ENCODE data around the gene METTL26.

Gene METTL26

DNA sequence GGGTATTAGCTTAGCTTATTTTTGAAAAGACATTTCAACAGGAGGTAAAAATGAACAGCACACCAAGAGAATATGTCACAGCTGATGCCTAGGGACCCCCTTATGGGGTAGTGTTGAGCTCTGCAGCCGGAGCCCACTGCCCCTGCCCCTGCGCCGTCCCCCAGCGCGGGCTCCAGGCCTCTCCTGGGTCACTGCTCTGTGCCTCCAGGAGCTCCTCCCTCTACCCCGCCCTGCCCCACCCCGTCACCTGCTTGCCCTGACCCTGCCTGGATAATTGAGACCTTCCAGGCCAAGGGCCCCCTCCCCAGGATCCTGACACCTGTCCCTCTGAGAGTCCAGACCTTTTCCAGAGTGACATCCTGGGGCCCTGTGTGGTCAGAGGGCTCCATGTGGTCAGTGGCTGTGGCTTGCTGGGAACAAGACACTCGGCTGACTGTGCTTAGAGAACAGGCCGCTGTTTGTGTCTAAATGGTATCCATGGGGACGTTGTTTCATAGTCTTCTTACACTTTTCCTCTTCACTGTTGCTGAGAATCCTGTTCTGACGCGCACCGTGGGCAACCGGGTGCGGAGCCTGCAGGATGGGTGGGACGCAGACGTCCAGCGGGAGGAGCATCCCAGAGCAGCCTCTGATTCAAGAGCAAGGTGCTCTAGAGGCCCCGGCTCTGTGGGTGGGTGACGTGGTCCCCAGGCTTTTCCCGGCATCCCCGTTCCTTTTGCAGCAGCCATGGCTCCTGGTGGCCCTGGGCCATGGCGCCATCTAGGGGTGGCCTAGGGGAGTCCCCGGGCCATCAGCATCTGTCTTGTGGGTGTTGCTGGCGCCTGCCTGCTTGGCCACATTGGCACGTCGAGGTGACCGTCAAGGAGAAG lies 25.4 kb downstream of the METTL26 start:
- no peak overlapping the region for H3K27ac ChIP-seq
- TF ChIP-seq, protein P1, sequence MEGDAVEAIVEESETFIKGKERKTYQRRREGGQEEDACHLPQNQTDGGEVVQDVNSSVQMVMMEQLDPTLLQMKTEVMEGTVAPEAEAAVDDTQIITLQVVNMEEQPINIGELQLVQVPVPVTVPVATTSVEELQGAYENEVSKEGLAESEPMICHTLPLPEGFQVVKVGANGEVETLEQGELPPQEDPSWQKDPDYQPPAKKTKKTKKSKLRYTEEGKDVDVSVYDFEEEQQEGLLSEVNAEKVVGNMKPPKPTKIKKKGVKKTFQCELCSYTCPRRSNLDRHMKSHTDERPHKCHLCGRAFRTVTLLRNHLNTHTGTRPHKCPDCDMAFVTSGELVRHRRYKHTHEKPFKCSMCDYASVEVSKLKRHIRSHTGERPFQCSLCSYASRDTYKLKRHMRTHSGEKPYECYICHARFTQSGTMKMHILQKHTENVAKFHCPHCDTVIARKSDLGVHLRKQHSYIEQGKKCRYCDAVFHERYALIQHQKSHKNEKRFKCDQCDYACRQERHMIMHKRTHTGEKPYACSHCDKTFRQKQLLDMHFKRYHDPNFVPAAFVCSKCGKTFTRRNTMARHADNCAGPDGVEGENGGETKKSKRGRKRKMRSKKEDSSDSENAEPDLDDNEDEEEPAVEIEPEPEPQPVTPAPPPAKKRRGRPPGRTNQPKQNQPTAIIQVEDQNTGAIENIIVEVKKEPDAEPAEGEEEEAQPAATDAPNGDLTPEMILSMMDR (conservative IDR thresholded peaks at IDR 0.05) = peak; percentile 66

DNA sequence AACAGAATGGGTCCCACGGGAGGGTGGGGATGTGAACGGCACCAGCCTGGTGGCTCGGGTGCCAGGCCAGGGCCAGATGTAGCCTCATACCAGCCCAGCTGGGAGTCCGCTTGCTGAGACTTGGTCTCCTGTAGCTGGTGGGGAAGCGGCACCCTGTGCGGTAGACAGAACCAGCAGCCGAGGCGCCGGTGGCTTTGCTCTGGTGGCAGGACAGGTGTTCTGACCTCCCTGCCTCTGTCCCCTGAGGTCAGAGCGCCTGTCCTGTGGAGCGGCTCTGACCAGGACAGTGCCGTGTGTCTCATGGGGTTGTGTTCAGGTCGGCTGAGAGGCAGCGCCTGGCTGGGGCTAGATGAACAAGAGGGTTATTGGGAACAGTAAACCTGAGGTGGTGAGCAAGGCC lies 26.1 kb downstream of the METTL26 start:
- TF ChIP-seq, protein P1 (conservative IDR thresholded peaks at IDR 0.05) = no peak
- no peak overlapping the region for H3K27ac ChIP-seq

DNA sequence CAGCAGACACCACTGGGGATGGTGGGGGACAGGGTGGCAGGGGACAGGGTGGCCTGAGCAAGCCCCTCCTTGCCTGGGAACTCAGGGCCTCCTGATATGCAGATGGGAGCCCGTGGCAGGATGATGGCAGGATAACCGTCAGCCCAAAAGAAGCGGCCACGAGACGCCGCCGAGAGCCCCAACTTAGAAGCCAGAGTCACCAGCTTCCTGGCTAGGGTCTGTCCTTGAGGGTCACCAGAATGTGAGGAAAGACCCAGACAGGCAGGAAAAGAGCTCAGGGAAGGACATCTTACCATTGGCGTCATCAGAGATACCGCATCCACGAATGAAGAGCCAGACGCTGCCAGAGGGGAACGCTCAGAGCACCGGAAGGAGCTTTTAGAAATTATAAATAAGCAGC lies 26.8 kb downstream of the METTL26 start:
- TF ChIP-seq, protein P1 (conservative IDR thresholded peaks at IDR 0.05) = no peak
- no peak overlapping the region for H3K27ac ChIP-seq

DNA sequence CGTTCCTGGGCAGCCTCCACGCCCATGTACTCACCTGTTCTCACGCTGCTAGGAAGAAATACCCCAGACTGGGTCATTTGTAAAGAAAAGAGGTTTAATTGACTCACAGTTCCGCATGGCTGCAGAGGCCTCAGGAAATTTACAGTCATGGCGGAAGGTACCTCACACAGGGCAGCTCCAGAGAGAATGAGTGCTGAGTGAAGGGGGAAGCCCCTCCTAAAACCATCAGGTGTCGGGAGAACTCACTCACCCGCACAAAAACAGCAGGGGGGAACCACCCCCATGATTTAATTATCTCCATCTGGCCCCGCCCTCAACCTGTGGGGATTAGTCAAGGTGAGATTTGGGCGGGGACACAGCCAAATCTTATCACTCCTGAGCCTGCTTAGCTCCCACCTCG lies 28.1 kb downstream of the METTL26 start:
- H3K27ac ChIP-seq = no peak overlapping the region
- TF ChIP-seq, protein P1 (conservative IDR thresholded peaks at IDR 0.05) = no peak

DNA sequence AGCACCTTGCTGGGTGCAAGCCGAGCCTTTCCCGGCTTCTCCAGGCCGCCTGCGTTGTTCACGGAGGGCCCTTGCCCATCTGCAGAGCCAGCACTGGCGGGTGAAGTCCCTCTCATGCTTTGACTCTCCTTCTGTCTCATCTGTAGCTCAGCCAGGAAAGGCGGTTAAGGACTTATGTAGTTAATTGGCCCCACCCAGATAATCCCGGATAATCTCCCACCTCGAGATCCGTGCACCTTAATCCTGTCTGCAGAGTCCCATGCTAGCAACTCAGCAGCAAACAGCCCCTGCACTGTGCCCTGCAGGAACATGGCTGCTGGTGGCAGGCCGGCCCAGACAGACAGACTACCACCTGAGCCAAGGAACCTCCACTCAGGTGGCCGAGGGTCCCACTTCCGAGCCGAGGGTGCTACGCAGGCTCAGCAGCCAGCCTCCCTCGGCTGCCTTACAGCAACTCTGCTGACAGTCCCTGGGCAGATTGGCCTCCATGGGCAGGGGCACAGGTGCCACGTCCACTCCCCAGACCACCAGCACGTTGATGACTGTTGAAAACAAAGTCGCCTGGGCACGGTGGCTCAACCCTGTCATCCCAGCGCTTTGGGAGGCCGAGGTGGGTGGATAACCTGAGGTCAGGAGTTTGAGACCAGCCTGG lies 29.3 kb downstream of the METTL26 start:
- TF ChIP-seq, protein P1 (conservative IDR thresholded peaks at IDR 0.05) = no peak
- H3K27ac ChIP-seq = no peak overlapping the region

DNA sequence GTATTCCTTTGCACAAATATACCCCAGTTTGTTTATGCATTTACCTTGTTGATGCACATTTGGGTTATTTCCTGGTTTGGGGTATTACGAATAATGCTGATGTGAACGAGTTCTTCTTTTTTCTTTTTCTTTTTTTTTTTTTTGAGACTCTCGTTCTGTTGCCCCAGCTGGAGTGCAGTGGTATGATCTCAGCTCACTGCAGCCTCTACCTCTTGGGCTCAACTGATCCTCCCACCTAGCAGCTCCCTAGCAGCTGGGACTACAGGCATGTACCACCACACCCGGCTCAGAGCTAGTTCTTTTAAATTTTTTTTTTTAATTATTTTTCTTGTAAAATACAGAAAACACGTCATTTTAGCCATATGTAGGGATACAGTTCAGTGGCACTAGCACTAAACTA lies 32.2 kb downstream of the METTL26 start:
- no peak overlapping the region for H3K27ac ChIP-seq
- TF ChIP-seq, protein P1 (conservative IDR thresholded peaks at IDR 0.05) = no peak

DNA sequence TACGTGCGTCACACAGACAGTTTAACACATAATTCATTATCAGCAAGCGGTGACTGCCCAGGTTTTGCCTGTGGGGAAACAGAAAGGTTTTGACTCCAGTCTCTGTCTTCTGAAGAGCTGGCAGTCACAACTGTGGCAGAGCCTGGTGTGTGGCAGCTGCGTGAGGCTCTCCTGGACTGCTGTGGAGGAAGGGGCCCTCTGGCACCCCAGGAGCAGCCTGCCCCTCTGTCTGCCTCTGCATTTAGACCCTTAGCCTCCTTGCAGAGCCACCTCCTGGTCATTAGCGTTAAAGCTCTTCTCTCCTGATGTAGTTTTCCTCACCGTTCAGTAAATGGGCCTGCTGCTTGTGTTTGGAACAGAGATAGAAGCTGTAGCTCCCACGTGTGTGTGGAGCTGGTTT lies 35.3 kb downstream of the METTL26 start:
- no peak overlapping the region for H3K27ac ChIP-seq
- TF ChIP-seq, protein P1 (conservative IDR thresholded peaks at IDR 0.05) = peak; percentile 48
